ENCODE measurements around the gene KIRREL1.

DNA sequence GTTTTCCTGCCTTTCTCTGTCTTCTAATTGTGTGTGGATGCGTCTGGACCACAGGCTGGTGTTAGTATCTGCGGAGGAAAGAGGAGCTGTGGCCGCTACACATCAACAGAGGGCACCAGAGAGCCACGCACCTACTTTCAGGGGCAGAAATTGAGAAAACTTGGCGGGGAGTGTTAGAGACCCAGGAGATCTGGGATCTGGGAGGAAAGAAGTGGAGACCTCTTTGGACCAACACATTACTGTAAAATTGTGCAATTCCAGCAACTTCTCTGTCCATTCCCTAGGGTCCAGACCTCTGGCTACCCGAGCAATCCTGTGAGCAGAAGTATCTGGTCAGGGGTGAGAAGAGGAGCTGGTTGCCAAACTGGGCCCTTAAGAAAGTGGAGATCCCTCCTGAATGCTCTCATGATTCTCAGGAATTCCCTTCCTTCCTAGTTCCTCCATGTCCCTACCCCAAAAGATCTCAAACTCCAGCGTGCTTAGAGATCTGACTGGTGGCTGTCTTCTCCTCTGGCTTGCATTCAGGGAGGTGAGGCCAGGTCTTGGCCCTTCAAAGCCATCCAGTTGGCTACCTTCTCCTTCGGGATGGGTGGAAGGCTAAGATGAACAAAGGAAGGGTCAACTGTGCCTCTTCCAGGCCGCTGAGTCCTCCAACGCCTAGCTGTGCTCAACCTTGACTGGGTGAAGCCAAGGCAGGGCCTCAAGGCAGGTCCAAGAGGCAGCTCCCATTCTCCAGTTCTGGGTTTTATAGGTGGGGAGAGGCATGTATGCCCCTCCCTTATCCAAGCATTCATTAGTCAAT is 1.2 kb upstream of the KIRREL1 start:
- TF ChIP-seq CTCF (conservative IDR thresholded peaks at IDR 0.05; ENCODE audit: low read depth in 2 of 2) (peak; percentile 94 to 97), POLR2AphosphoS5 (IDR thresholded peaks at IDR 0.05; ENCODE audit: low read depth) (no peak), EZH2 (IDR thresholded peaks at IDR 0.05; ENCODE audit: low read depth, unreplicated experiment) (no peak), EZH2phosphoT487 (IDR thresholded peaks at IDR 0.05; ENCODE audit: unreplicated experiment) (no peak), CREB1 (CRISPR knock-in tag; IDR thresholded peaks at IDR 0.05; ENCODE audit: low read depth) (no peak), STAT1 (IDR thresholded peaks at IDR 0.05; ENCODE audit: unreplicated experiment) (no peak), JUNB (IDR thresholded peaks at IDR 0.05; ENCODE audit: unreplicated experiment) (no peak), ETS1 (IDR thresholded peaks at IDR 0.05) (no peak), ZNF114 (CRISPR knock-in tag; IDR thresholded peaks at IDR 0.05) (0 out of 2 replicates have a peak, but pooled peaks have one; percentile 8)
- TF ChIP-seq, protein P1, sequence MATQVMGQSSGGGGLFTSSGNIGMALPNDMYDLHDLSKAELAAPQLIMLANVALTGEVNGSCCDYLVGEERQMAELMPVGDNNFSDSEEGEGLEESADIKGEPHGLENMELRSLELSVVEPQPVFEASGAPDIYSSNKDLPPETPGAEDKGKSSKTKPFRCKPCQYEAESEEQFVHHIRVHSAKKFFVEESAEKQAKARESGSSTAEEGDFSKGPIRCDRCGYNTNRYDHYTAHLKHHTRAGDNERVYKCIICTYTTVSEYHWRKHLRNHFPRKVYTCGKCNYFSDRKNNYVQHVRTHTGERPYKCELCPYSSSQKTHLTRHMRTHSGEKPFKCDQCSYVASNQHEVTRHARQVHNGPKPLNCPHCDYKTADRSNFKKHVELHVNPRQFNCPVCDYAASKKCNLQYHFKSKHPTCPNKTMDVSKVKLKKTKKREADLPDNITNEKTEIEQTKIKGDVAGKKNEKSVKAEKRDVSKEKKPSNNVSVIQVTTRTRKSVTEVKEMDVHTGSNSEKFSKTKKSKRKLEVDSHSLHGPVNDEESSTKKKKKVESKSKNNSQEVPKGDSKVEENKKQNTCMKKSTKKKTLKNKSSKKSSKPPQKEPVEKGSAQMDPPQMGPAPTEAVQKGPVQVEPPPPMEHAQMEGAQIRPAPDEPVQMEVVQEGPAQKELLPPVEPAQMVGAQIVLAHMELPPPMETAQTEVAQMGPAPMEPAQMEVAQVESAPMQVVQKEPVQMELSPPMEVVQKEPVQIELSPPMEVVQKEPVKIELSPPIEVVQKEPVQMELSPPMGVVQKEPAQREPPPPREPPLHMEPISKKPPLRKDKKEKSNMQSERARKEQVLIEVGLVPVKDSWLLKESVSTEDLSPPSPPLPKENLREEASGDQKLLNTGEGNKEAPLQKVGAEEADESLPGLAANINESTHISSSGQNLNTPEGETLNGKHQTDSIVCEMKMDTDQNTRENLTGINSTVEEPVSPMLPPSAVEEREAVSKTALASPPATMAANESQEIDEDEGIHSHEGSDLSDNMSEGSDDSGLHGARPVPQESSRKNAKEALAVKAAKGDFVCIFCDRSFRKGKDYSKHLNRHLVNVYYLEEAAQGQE (IDR thresholded peaks at IDR 0.05; ENCODE audit: unreplicated experiment), result no peak

Data from GM23338 (cell line).